Esophagus squamous epithelium (tissue), 5 donors: ENCODE results near the gene ZIK1. TPM values are rescaled to one million over a fixed set of nuclear protein-coding genes. Genes with fewer than 3 reads are reported as not detected.

Source experiments
- DNase-seq: peaks from one replicate; lab custom pipeline; 2025; lab: John Stamatoyannopoulos, UW
- H3K27ac ChIP-seq, 4 donors: fragments of 200-600 bp; sonication (generic); one replicate each; pipeline ENCODE4 v1.5.1; 2016 to 2019; ENCODE audit warnings: mild to moderate bottlenecking in 1 of 4
- H3K27me3 ChIP-seq, 4 donors: fragments of 200-600 bp; sonication (generic); 1 replicate in 3 of 4; 2 replicates in 1 of 4; pipeline versions ENCODE4 v1.5.1 to v1.6.0; 2017 to 2021; ENCODE audit warnings: antibody characterized with exemption in 1 of 4
- H3K36me3 ChIP-seq, 3 donors: fragments of 200-600 bp; sonication (generic); one replicate each; pipeline ENCODE4 v1.5.1; 2016 to 2019
- H3K4me1 ChIP-seq, 3 donors: fragments of 200-600 bp; sonication (generic); one replicate each; pipeline ENCODE4 v1.5.1; 2017 to 2019
- H3K4me3 ChIP-seq, 4 donors: fragments of 200-600 bp; sonication (generic); 1 replicate in 3 of 4; 2 replicates in 1 of 4; pipeline ENCODE4 v1.5.1; 2016 to 2019; ENCODE audit warnings: mild to moderate bottlenecking in 2 of 4, moderate library complexity in 1 of 4
- H3K9me3 ChIP-seq, 3 donors: fragments of 200-600 bp; sonication (generic); one replicate each; pipeline ENCODE4 v1.5.1; 2016 to 2019
- CTCF ChIP-seq, 6 experiments: fragments of 450-650 bp in 4 of 6; fragments of 200-600 bp in 2 of 6; sonication (generic) in 2 of 6; IDR thresholded peaks; one replicate each; pipeline ENCODE4 v1.5.1; 2016 to 2019; ENCODE audit warnings: antibody characterized with exemption in 6 of 6, mild to moderate bottlenecking in 4 of 6, moderate library complexity in 4 of 6
- POLR2A ChIP-seq, 4 donors: fragments of 450-650 bp; IDR thresholded peaks; one replicate each; pipeline ENCODE4 v1.6.1; 2017; ENCODE audit warnings: antibody characterized with exemption in 4 of 4, mild to moderate bottlenecking in 4 of 4, moderate library complexity in 3 of 4
- WGBS, 2 donors: methylation state at CpG; one replicate each; pipeline ENCODE4 v1.1.5; 2018; 5-methylcytosine and 5-hydroxymethylcytosine counted together
- intact Hi-C: fragments of 100-400 bp; cut with DNase I; formaldehyde crosslinking; loops from one replicate; pipeline ENCODE4 v1.15.0; 2022
- total RNA-seq, 4 donors: library from RNA; depleted of rRNA; stranded (reverse); fragments of >200 nt; gene quantifications; one replicate each; pipeline ENCODE4 v1.1.0, GENCODE V29; 2016
- donor health status: DM: yes; HTN: yes; CAD: no.

The ZIK1 gene
- total RNA-seq, 4 donors from 2014 or later, result 0.38 to 4.6 (median 3.1) TPM

GRCh38 chr19:57557659-57558058, 26.3 kb upstream of the ZIK1 start:
- Histone ChIP-seq H3K4me1 (peaks cover 5 to 23% (median 13%) of the 10 kb centered on the region in 3 donors), H3K36me3 (peaks cover 17 to 46% (median 21%) of the 10 kb centered on the region in 3 donors), H3K27me3 (no peaks in the 10 kb centered on the region), H3K9me3 (peaks cover 0 to 54% (median 49%) of the 10 kb centered on the region in 3 donors), H3K4me3 (no peak overlapping the region), H3K27ac (no peak overlapping the region)
- intact Hi-C loops, result no loop called here
- no peak for TF ChIP-seq POLR2A (IDR thresholded peaks at IDR 0.05)
- no peak for TF ChIP-seq CTCF (IDR thresholded peaks at IDR 0.05)
- DNase-seq, result no peak
- 76 to 88% methylated on average over 4 of the region's 5 CpGs for WGBS, 2 donors

- Histone ChIP-seq H3K36me3 (peaks cover 12 to 38% (median 18%) of the 10 kb centered on the region in 3 donors), H3K4me1 (peaks cover 5 to 23% (median 13%) of the 10 kb centered on the region in 3 donors), H3K4me3 (peak overlapping the region; percentile 51 to 99 (median 90)), H3K9me3 (peaks cover 0 to 54% (median 46%) of the 10 kb centered on the region in 3 donors), H3K27me3 (no peaks in the 10 kb centered on the region), H3K27ac (no peak overlapping the region)
- DNase-seq, result no peak
- 34 to 39% methylated on average over 6 of the region's 6 CpGs for WGBS, 2 donors
- TF ChIP-seq POLR2A (IDR thresholded peaks at IDR 0.05) (no peak), CTCF (IDR thresholded peaks at IDR 0.05) (no peak)
- intact Hi-C loops, result no loop called here
Observed at GRCh38 chr19:57558525-57558924, 25.4 kb upstream of the ZIK1 start.

- no peak for DNase-seq
- Histone ChIP-seq H3K4me3 (peak overlapping the region; percentile 51 to 99 (median 90)), H3K27ac (peak overlapping the region; percentile 50 to 82 (median 76)), H3K36me3 (peaks cover 12 to 33% (median 16%) of the 10 kb centered on the region in 3 donors), H3K27me3 (no peaks in the 10 kb centered on the region), H3K4me1 (peaks cover 5 to 23% (median 13%) of the 10 kb centered on the region in 3 donors), H3K9me3 (peaks cover 0 to 54% (median 45%) of the 10 kb centered on the region in 3 donors)
- intact Hi-C loops, result no loop called here
- WGBS, 2 donors, result 0% methylated on average over 4 to 19 of the region's 22 CpGs
- TF ChIP-seq POLR2A (IDR thresholded peaks at IDR 0.05) (no peak), CTCF (IDR thresholded peaks at IDR 0.05) (no peak)
Observed at GRCh38 chr19:57559008-57559403, 24.9 kb upstream of the ZIK1 start.

GRCh38 chr19:57559404-57560025, 24.4 kb upstream of the ZIK1 start, which contains the start of gene ZNF550:
Gene ZNF550, minus strand, starts transcription at chr19:57559863. Its CDS starts 181 bp downstream, at chr19:57559682.
- 1 to 4% methylated on average over 7 to 47 of the region's 56 CpGs for WGBS, 2 donors
- Histone ChIP-seq H3K4me1 (peaks cover 5 to 23% (median 13%) of the 10 kb centered on the region in 3 donors), H3K4me3 (peak within 1 kb of the TSS; percentile 51 to 99 (median 90)), H3K9me3 (peaks cover 0 to 54% (median 45%) of the 10 kb centered on the region in 3 donors), H3K27me3 (no peaks in the 10 kb centered on the region), H3K36me3 (peaks cover 12 to 28% (median 16%) of the 10 kb centered on the region in 3 donors), H3K27ac (peak within 1 kb of the TSS; percentile 50 to 82 (median 76))
- peak in 2 of 4 donors; percentile 37 to 56 for TF ChIP-seq POLR2A (IDR thresholded peaks at IDR 0.05)
- peak in 1 of 6 experiments; percentile 10 for TF ChIP-seq CTCF (IDR thresholded peaks at IDR 0.05)
- intact Hi-C loops, result no loop called here
- DNase-seq, result peak; percentile 48

GRCh38 chr19:57560049-57560491, 23.9 kb upstream of the ZIK1 start:
- DNase-seq, result no peak
- Histone ChIP-seq H3K27me3 (no peaks in the 10 kb centered on the region), H3K9me3 (peaks cover 0 to 54% (median 45%) of the 10 kb centered on the region in 3 donors), H3K4me1 (peaks cover 5 to 23% (median 13%) of the 10 kb centered on the region in 3 donors), H3K27ac (peak overlapping the region; percentile 50 to 82 (median 76)), H3K36me3 (peaks cover 12 to 22% (median 13%) of the 10 kb centered on the region in 3 donors), H3K4me3 (peak overlapping the region; percentile 51 to 99 (median 90))
- 18 to 50% methylated on average over 5 to 11 of the region's 23 CpGs for WGBS, 2 donors
- intact Hi-C loops, result no loop called here
- TF ChIP-seq CTCF (IDR thresholded peaks at IDR 0.05), result no peak
- TF ChIP-seq POLR2A (IDR thresholded peaks at IDR 0.05), result no peak
